GM18951 (cell line): ENCODE measurements around the gene KPNA6.
"Not testable (repeated sequence)": the region's sequence is repeated elsewhere in the genome, so short reads cannot be mapped to it uniquely, and the experiment has no call there.

Source experiments
- POLR2A ChIP-seq: IDR thresholded peaks from 4 replicates; pipeline ENCODE4 v1.6.1; 2011; ENCODE audit warnings: mild to moderate bottlenecking; ENCODE audit not compliant: insufficient read length, insufficient read depth; ENCODE audit errors: extremely low read depth
- in situ Hi-C: fragments of 300-500 bp; cut with MboI; formaldehyde crosslinking; loops from one replicate; pipeline ENCODE4 v1.12.0; 2022; ENCODE audit warnings: low sequenced_read_pairs, mixed read lengths, inconsistent platforms; ENCODE audit not compliant: unreplicated experiment

The KPNA6 gene

DNA sequence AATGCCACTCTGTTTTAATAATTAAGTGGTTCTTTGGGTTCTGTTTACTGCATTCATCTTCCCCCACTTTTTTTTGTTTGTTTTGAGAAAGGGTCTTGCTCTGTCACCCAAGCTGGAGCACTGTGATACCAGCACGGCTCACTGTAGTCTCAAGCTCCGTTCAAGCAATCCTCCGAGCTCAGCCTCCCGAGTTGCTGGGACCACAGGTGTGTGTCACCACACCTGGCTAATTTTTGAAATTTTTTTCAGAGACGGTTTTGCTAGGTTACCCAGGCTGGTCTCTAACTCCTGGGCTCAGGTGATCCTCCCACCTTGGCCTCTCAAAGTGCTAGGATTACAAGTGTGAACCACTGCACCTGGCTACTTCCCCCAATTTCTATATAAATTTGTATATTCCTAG, 29.3 kb downstream of the KPNA6 start:
- in situ Hi-C loops = no loop called here

DNA sequence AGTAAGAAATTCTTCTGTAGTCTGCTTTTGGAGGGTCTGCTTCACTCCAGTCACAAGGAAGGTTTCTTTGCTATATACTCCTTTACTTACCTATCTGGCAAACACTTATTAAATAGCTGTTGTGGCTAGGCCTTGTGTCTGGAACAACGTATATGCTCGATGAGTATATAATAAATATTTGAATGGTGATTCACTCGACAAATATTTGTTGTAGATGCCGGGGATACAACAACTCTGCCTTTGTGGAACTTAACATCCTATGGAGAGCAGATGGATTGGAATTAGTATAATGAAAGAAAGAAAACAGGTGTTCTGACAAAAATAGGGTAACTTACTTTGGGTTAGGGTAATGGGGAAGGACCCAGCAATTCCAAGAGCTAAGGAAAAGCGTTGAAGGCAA, 31.1 kb downstream of the KPNA6 start:
- in situ Hi-C loops = no loop called here

More for the DNA sequence above, 29.3 kb downstream of the KPNA6 start:
- no peak for TF ChIP-seq POLR2A

DNA sequence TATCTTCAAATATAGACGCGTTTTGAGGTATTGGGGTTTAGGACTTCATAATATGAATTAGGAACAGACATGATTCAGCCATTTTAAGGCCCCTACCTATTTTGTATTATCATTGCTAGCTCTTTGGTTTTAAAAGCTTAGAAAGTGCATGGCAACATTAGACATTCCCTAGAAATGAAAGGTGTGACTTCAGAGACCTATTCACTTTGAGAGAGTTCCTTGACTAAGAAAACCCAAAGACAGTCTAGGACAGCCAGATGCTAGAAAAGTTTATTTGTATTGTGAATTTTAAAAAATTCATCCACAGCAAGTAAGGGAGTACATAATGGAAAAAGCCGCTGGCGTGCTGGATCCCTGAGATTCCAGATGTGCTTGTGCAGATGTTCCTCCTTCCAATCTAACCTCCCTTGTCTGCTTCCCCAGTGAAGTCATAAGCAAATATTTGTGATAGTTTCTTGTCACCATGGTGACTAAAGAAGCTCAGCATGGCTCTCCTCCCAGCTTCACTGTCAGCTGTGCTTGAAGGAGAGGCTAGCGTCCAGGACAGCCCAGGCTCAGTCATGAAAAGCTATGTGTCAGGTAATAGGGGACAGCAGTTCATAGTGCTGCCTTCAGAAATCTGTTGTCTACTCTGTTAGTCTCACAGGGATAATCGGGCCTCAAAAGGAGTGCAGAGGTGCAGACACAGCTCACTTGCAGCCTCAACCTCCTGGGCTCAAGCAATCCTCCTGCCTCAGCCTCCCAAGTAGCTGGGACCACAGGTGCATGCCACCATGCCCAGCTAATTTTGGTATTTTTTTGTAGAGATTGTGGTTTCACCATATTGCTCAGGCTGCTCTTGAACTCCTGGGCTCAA, 34.8 kb downstream of the KPNA6 start:
- in situ Hi-C loops = no loop called here
- no peak for TF ChIP-seq POLR2A

More for the DNA sequence above, 31.1 kb downstream of the KPNA6 start:
- TF ChIP-seq POLR2A = no peak

DNA sequence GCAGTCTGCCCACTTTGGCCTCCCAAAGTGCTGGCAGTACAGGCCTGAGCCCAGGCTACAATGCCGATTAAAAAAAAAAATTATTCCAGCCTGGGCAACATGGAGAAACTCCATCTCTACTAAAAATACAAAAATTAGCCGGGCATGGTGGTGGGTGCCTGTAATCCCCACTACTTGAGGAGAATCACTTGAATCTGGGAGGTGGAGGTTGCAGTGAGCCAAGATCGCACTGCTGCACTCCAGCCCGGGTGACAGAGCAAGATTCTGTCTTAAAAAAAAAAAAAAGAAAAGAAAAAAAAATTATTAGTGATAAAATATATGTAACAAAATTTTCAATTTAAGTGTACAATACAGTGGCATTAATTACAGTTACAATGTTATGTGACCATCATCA, 35.4 kb downstream of the KPNA6 start:
- in situ Hi-C loops = not testable (repeated sequence)

DNA sequence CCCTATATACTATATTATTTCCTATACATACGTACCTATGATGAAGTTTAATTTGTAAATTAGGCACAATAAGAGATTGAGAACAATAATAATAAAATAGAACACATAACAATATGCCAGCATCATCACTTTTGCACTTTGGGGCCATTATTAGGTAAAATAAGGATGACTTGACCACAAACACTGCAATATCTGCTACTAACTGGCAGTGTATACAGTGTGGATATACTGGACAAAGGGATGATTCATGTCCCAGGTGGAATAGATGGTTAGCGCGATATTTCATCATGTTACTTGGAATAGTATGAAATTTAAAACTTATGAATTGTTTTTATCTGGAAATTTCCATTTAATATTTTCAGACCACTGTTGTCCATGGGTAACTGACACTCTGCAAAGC, 36.2 kb downstream of the KPNA6 start:
- in situ Hi-C loops = no loop called here
- TF ChIP-seq POLR2A = no peak

DNA sequence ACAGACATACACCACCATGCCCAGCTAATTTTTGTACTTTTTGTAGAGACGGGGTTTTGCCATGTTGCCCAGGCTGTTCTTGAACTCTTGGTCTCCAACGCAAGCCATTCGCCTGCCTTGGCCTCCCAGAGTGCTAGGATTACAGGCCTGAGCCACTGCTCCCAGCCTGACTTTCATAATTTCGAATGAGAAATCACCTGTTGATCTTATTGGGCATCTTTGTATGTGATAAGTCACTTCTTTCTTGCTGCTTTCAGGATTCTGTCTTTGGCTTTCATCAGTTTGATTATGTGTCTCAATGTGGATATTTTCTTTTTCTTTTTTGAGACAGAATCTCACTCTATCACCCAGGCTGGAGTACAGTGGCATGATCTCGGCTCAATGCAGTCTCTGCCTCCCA, 39.9 kb downstream of the KPNA6 start:
- in situ Hi-C loops = not testable (repeated sequence)

DNA sequence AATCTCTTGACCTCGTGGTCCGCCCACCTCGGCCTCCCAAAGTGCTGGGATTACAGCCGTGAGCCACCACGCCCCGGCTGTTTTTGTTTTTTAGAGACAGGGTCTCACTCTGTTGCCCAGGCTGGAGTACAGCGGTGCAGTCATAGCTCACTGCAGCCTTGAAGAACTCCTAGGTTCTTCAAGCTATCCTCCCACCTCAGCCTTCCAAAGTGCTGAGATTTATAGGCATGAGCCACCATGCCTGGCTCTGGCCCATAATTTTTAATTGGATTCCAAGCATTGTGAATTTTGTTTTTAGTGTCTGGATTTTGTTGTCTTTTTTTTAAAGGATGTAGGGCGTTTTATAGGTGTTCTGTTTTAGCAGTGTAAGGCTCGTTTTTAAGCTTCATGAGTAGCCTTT, 43.0 kb downstream of the KPNA6 start:
- in situ Hi-C loops = no loop called here
- TF ChIP-seq POLR2A = no peak

DNA sequence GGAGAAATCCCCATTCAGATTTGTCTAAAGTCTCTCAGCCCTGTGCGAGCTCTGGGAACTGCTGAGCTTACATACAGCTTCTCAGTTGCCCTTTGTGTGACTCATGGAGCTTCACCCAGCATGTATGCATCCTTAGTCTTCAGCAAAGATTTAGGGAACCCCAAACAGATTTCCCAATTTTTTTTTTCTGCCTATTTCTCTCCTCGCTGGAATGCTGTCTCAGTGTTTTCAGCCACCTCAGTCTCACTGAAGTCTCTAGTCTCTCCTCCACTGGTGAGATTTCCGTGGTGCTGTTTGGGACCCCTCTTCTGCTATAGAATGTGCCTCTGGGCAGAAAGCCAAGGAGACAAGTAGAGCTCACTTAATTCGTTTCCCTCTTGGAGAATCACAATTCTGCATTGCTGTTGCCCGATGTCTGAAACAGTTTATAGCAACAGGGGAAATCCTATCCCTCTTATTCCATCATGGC, 43.5 kb downstream of the KPNA6 start:
- TF ChIP-seq POLR2A = no peak
- in situ Hi-C loops = no loop called here

DNA sequence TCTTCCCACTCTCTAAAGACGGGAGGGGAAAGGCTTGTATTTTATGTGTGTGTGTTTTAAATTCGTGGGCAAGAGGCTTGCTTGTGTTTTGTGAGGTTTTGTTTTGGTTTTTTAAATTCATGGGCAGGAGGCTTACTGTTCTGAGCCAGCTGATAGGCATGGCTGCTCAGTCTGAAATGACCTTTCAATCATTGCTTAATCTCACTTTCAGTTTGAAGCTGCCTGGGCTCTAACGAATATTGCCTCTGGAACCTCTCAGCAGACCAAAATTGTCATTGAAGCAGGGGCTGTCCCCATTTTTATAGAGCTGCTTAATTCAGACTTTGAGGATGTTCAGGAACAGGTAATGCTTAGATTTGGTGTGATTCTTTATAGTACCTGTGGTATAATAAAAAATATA, 51.3 kb downstream of the KPNA6 start:
- no peak for TF ChIP-seq POLR2A
- in situ Hi-C loops = no loop called here

DNA sequence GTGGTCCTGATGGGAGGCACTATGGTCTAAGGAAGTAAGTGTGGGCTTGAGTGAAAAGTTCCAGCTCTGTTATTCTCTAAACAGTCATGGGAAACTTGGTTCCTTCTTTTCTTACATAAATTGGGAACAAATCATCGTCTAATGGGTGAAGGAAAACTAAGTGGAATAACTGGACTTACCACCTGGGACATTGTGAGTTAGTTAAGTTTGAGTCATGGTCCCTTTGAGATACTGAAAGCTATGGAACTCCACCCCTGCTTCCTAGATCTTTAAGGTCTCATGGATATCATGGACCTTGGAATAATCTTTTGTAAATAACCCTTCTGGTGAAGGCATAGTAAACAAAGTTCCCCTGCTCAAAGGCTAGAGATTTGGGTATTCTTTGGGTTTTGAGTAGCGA, 55.5 kb downstream of the KPNA6 start:
- no peak for TF ChIP-seq POLR2A
- in situ Hi-C loops = no loop called here

DNA sequence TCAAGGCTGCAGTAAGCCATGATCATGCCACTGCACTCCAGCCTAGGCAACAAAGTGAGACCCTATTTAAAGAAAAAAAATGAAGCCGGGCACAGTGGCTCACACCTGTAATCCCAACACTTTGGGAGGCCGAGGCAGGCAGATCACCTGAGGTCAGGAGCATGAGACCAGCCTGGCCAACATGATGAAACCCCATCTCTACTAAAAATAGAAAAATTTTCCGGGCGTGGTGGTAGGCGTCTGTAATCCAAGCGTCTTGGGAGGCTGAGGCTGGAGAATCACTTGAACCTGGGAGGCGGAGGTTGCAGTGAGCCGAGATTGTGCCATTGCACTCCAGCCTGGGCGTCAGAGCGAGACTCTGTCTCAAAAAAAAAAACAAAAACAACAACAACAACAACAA, 57.8 kb downstream of the KPNA6 start:
- in situ Hi-C loops = not testable (repeated sequence)

DNA sequence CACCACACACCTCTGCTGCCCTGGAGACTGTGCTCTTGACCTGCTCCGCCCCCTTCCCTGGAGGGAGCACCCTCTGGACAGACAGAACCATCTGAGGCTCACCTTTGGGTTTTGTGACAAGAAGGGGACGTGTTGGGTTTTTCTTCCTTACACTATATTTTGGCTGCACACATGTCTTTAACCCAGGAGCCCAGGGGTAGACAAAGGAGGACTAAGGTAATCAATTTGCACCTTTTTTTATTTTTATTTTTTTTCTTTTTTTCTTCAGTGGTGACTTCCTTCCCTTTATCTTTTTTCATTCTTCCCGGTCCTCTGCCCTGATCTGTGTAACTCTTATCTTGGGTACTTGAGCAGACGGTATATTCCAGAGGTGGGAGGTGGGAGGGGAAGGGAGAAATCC, 63.1 kb downstream of the KPNA6 start:
- no peak for TF ChIP-seq POLR2A

DNA sequence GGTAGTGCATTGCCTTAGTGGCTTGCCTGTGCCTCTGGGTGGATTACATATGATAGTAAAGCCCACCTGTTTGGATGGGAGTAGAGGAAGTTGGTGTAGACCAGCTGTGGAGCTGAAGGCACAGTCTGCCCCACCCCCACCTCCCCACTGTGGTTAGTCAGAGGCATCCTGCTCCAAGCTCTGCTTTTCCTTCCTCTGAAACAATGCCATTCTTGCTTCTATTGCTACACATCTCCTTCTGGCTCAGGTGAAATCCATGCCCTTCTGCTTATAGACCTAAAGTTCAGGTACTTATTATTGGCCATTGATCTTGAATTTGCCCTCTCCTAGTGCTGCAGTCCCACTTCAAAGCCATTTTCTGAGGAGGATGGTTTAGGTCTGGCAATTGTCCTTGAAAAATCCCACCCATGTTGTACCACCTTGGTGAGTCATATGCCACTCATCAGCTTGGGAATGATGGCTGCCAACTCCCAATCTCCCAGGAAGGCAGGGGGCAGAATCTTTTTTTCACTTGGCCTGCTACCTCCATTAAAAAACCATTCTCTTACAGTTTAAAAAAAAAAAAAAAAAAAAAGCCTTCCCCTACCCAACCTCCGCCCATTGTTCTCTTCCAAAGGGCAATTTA, 64.9 kb downstream of the KPNA6 start:
- no peak for TF ChIP-seq POLR2A
- in situ Hi-C loops = no loop called here

More for the DNA sequence above, 63.1 kb downstream of the KPNA6 start:
- in situ Hi-C loops = no loop called here
